WI38 (cell line): ENCODE measurements around the gene DLGAP1.

Source experiments
- H3K4me3 ChIP-seq: 2 replicates; pipeline ENCODE4 v1.5.1; 2011; ENCODE audit warnings: low read depth, mild to moderate bottlenecking, control low read depth, low read length
- CTCF ChIP-seq: IDR thresholded peaks from 2 replicates; pipeline ENCODE4 v1.5.1; 2012; ENCODE audit warnings: low read depth, mild to moderate bottlenecking, control low read depth, low read length

The DLGAP1 gene

GRCh38 chr18:3619222-3619621 lies 835.9 kb downstream of the DLGAP1 start:
- no peak for TF ChIP-seq CTCF

GRCh38 chr18:3616744-3617143 lies 838.4 kb downstream of the DLGAP1 start:
- TF ChIP-seq CTCF = no peak

More at GRCh38 chr18:3619222-3619621, 835.9 kb downstream of the DLGAP1 start:
- no peak overlapping the region for H3K4me3 ChIP-seq

GRCh38 chr18:3616142-3616541 lies 839.0 kb downstream of the DLGAP1 start:
- H3K4me3 ChIP-seq = no peak overlapping the region
- TF ChIP-seq CTCF = no peak

More at GRCh38 chr18:3616744-3617143, 838.4 kb downstream of the DLGAP1 start:
- no peak overlapping the region for H3K4me3 ChIP-seq

- TF ChIP-seq CTCF = no peak
- H3K4me3 ChIP-seq = no peak overlapping the region
Measured at GRCh38 chr18:3615374-3615985, 839.6 kb downstream of the DLGAP1 start.

- TF ChIP-seq CTCF = no peak
- no peak overlapping the region for H3K4me3 ChIP-seq
Measured at GRCh38 chr18:3612315-3612714, 842.8 kb downstream of the DLGAP1 start.

GRCh38 chr18:3611313-3612090 lies 843.6 kb downstream of the DLGAP1 start:
- no peak overlapping the region for H3K4me3 ChIP-seq
- TF ChIP-seq CTCF = no peak

GRCh38 chr18:3610813-3611212 lies 844.3 kb downstream of the DLGAP1 start:
- no peak for TF ChIP-seq CTCF
- H3K4me3 ChIP-seq = no peak overlapping the region
